ENCODE measurements around the gene RBP3. TPM values are rescaled to one million over a fixed set of nuclear protein-coding genes. Genes with fewer than 3 reads are reported as not detected.

Gene RBP3
- polyA plus RNA-seq, 3 donors: not detected

- Mint-ChIP-seq H3K27ac (no peak overlapping the region), H3K4me1 (no peaks in the 10 kb centered on the region), H3K9me3 (peaks cover 0 to 2% (median 0%) of the 10 kb centered on the region in 7 donors), H3K4me3 (no peak overlapping the region), H3K27me3 (ENCODE audit: low read depth in 3 of 3) (peaks cover 0 to 4% (median 2%) of the 10 kb centered on the region in 3 donors), H3K36me3 (no peaks in the 10 kb centered on the region)
- intact Hi-C loops (cut with micrococcal nuclease): no loop called here
- no peak for TF ChIP-seq CTCF (IDR thresholded peaks at IDR 0.05)
- H4K20me1 ChIP-seq (ENCODE audit: insufficient read depth, low read length): no peaks in the 10 kb centered on the region
- H3K9me3 ChIP-seq (replicated peaks in 1 of 2; ENCODE audit: control insufficient read depth in 1 of 2, insufficient read depth in 1 of 2, low read length in 2 of 2): no peaks in the 10 kb centered on the region
- no peaks in the 10 kb centered on the region for H3K4me1 ChIP-seq (ENCODE audit: control insufficient read depth in 1 of 2, insufficient read depth in 2 of 2, low read length in 2 of 2)
- H3K27ac ChIP-seq (ENCODE audit: low read depth in 1 of 2, low read length in 2 of 2): no peak overlapping the region
- H2AFZ ChIP-seq (ENCODE audit: insufficient read depth, low read depth, low read length, poor library complexity, severe bottlenecking): no peak overlapping the region
- no peak overlapping the region for H3K9ac ChIP-seq (ENCODE audit: insufficient read depth, low read length, poor library complexity, severe bottlenecking)
- DNase-seq: no peak
- 97% methylated on average over 3 of the region's 4 CpGs for WGBS (ENCODE audit: insufficient coverage)
- H3K79me2 ChIP-seq (ENCODE audit: insufficient read depth, low read length): no peaks in the 10 kb centered on the region
- H3K4me2 ChIP-seq (replicated peaks; ENCODE audit: extremely low read depth, low read length, poor library complexity, severe bottlenecking): no peak overlapping the region
- no peaks in the 10 kb centered on the region for H3K27me3 ChIP-seq (ENCODE audit: control insufficient read depth in 2 of 2, insufficient read depth in 2 of 2, low read length in 2 of 2)
- no peaks in the 10 kb centered on the region for H3K36me3 ChIP-seq (replicated peaks in 1 of 2; ENCODE audit: control insufficient read depth in 1 of 2, insufficient read depth in 2 of 2, low read length in 2 of 2)
- no peak overlapping the region for H3K4me3 ChIP-seq (replicated peaks in 1 of 3; ENCODE audit: low read depth in 2 of 3, low read length in 3 of 3)
These were observed 53.0 kb downstream of the RBP3 start for GRCh38 chr10:47401210-47401609.

GRCh38 chr10:47401874-47402640 lies 53.9 kb downstream of the RBP3 start:
- Mint-ChIP-seq H3K4me3 (no peak overlapping the region), H3K36me3 (no peaks in the 10 kb centered on the region), H3K4me1 (no peaks in the 10 kb centered on the region), H3K27me3 (ENCODE audit: low read depth in 3 of 3) (peaks cover 0 to 4% (median 2%) of the 10 kb centered on the region in 3 donors), H3K9me3 (peaks cover 0 to 2% (median 0%) of the 10 kb centered on the region in 7 donors), H3K27ac (peak overlapping the region in 1 of 7 donors; percentile 28)
- WGBS (ENCODE audit: insufficient coverage): 100% methylated on average over 5 of the region's 10 CpGs
- TF ChIP-seq CTCF (IDR thresholded peaks at IDR 0.05): no peak
- no peak overlapping the region for H3K4me2 ChIP-seq (replicated peaks; ENCODE audit: extremely low read depth, low read length, poor library complexity, severe bottlenecking)
- no peaks in the 10 kb centered on the region for H3K79me2 ChIP-seq (ENCODE audit: insufficient read depth, low read length)
- intact Hi-C loops (cut with micrococcal nuclease): no loop called here
- H3K9me3 ChIP-seq (replicated peaks in 1 of 2; ENCODE audit: control insufficient read depth in 1 of 2, insufficient read depth in 1 of 2, low read length in 2 of 2): no peaks in the 10 kb centered on the region
- H4K20me1 ChIP-seq (ENCODE audit: insufficient read depth, low read length): no peaks in the 10 kb centered on the region
- H3K36me3 ChIP-seq (replicated peaks in 1 of 2; ENCODE audit: control insufficient read depth in 1 of 2, insufficient read depth in 2 of 2, low read length in 2 of 2): no peaks in the 10 kb centered on the region
- no peak overlapping the region for H2AFZ ChIP-seq (ENCODE audit: insufficient read depth, low read depth, low read length, poor library complexity, severe bottlenecking)
- H3K4me3 ChIP-seq (replicated peaks in 1 of 3; ENCODE audit: low read depth in 2 of 3, low read length in 3 of 3): no peak overlapping the region
- no peaks in the 10 kb centered on the region for H3K27me3 ChIP-seq (ENCODE audit: control insufficient read depth in 2 of 2, insufficient read depth in 2 of 2, low read length in 2 of 2)
- H3K4me1 ChIP-seq (ENCODE audit: control insufficient read depth in 1 of 2, insufficient read depth in 2 of 2, low read length in 2 of 2): no peaks in the 10 kb centered on the region
- no peak overlapping the region for H3K9ac ChIP-seq (ENCODE audit: insufficient read depth, low read length, poor library complexity, severe bottlenecking)
- no peak for DNase-seq
- H3K27ac ChIP-seq (ENCODE audit: low read depth in 1 of 2, low read length in 2 of 2): no peak overlapping the region
